HuH-7 (cell line): ENCODE data around the gene DMRT1.
"Not testable (repeated sequence)": the region's sequence is repeated elsewhere in the genome, so short reads cannot be mapped to it uniquely, and the experiment has no call there.

ENCODE experiments used
- DNase-seq: peaks from one replicate; pipeline ENCODE4 v3.0.0; 2011; ENCODE audit warnings: low spot score

The DMRT1 gene

GRCh38 chr9:972501-973294 is 131.2 kb downstream of the DMRT1 start:
- no peak for DNase-seq

- DNase-seq = no peak
Observed at GRCh38 chr9:973295-973834, 131.9 kb downstream of the DMRT1 start.

GRCh38 chr9:974031-974995 is 132.8 kb downstream of the DMRT1 start:
- DNase-seq = no peak

GRCh38 chr9:974996-975739 is 133.7 kb downstream of the DMRT1 start:
- no peak for DNase-seq

GRCh38 chr9:975740-976257 is 134.3 kb downstream of the DMRT1 start:
- no peak for DNase-seq

GRCh38 chr9:976258-976942 is 134.9 kb downstream of the DMRT1 start, which contains the start of gene DMRT3:
Gene DMRT3, plus strand, starts transcription at chr9:976655. Its CDS starts 347 bp downstream, at chr9:977002.
- no peak for DNase-seq

GRCh38 chr9:976943-977837 is 135.7 kb downstream of the DMRT1 start:
- DNase-seq = no peak

- DNase-seq = no peak
Observed at GRCh38 chr9:977838-978830, 136.6 kb downstream of the DMRT1 start.

- DNase-seq = no peak
Observed at GRCh38 chr9:979983-980382, 138.5 kb downstream of the DMRT1 start.

- no peak for DNase-seq
Observed at GRCh38 chr9:980640-981039, 139.1 kb downstream of the DMRT1 start.

- no peak for DNase-seq
Observed at GRCh38 chr9:981491-981898, 140.0 kb downstream of the DMRT1 start.

- DNase-seq = no peak
Observed at GRCh38 chr9:982394-983230, 141.1 kb downstream of the DMRT1 start.

GRCh38 chr9:994005-994404 is 152.5 kb downstream of the DMRT1 start:
- DNase-seq = no peak

- no peak for DNase-seq
Observed at GRCh38 chr9:995192-995591, 153.7 kb downstream of the DMRT1 start.

- no peak for DNase-seq
Observed at GRCh38 chr9:995781-996180, 154.3 kb downstream of the DMRT1 start.

- DNase-seq = not testable (repeated sequence)
Observed at GRCh38 chr9:998299-999110, 157.0 kb downstream of the DMRT1 start.

- DNase-seq = no peak
Observed at GRCh38 chr9:1001838-1002237, 160.3 kb downstream of the DMRT1 start.
